Measurements from ENCODE around the gene SFR1.
"Not testable (repeated sequence)": the region's sequence is repeated elsewhere in the genome, so short reads cannot be mapped to it uniquely, and the experiment has no call there.

Gene SFR1

DNA sequence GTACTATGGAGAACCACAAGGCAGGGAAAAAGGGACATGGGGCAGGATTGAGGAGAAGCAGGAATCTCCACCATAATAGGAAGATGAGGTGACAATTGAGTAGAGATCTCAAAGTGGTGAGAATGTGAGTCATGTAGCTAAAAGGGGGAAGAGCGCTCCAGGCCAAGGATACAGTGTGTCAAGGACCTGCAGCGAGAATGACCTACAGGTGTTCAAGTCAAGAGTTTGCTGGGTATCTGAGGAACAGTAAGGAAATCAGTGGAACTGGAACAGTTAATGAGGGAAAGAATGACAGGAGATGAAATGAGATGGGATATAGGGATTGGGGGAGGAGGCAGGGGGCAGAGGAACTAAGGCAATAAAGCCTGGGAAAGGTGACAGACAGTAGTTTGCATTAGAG lies 33.6 kb downstream of the SFR1 start:
- in situ Hi-C loops (cut with MboI; ENCODE audit: low sequenced_read_pairs), result no loop called here

DNA sequence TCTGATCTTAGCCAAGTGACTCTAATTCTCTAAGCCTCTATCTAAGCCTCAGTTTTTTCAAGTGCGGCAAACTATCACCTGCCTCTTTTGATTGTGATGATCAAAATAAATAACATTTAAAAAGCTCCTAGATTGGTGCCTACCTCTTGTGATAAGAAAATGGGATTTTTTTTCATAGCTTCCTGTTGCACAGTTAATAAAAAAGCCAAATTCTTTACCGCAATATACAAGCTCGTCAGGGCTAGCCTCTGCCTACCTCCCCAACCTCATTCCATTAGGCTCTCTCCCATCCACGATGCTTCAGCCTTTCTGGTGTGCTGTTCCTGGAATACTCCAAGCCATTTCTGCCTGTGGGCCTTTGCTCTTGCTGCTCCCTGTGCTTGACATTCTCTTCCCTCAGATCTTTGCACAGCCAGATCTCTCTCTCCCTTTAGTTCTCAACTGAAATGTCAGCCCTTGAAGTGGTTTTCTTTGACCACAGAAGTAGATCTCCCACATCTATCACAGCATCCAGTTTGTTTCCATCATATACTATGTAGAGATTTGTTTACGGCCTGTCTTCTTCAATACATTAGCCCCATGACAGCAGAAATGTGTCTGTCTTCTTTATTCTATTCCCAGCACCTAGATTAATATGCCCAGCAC lies 48.8 kb downstream of the SFR1 start:
- in situ Hi-C loops (cut with MboI; ENCODE audit: low sequenced_read_pairs), result no loop called here

DNA sequence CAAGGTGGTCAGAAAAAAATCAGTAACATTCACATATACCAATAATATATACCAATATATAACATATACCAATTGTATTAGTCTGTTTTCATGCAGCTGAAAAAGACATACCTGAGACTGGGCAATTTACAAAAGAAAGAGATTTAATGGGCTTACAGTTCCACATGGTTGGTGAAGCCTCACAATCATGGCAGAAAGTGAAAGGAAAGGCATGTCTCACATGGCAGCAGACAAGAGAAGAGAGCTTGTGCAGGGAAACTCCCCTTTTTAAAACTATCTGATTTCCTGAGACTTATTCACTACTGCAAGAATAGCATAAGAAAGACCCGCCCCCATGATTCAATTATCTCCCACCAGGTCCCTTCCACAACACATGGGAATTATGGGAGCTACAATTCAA lies 52.2 kb downstream of the SFR1 start:
- in situ Hi-C loops (cut with MboI; ENCODE audit: low sequenced_read_pairs), result not testable (repeated sequence)

Measured in hTERT RPE-1 (cell line).